Islet precursor cell (in vitro differentiated cells): ENCODE measurements around the gene MED6.
A peak's percentile ranks its signal among the peaks of the same experiment; 100 is the strongest.

Experiments
- DNase-seq: peaks from one replicate; pipeline ENCODE4 v3.0.0-alpha.2; 2018

Gene MED6

DNA sequence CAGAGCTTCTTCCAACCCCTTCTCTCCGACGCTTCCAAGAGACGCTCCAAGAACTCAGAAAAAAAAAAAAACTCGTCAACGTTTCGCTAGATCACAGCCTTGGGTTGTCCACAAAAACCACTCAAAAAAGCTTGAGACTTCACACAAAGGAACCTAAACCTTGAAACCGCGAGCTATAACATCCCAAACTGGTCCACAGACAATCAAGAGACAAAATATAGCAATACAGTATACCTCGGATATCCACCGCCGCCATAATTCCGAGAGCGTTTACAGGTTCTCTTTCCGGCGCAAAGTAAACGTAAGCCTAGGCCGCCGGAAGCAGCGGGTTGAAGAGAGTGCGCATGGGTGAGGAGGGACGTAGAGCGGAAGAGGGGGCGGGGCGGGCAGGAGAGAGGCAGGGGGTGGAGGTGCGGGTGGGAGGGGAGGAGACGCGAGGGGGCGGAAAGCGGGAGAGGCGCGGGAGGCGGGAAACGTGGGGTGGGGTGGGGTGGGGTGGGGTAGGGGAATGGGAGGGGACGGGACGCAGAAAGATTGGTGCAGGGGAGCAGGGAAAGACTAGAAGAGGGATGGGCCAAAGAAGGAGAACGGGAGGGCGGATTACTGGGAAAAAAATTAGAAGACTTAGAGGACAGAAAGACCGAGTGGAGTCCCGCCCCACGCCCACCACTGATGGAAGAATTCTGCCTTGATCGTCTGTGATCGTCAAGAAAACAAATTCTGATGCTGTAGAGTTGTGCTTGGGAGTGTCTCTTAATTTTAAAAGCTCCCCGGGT, at the start of gene MED6:
Gene MED6, minus strand, starts transcription at position 274 of the 776 bp plus-strand sequence. Its CDS starts 18 bp downstream, at position 256.
- peak; percentile 97 for DNase-seq

DNA sequence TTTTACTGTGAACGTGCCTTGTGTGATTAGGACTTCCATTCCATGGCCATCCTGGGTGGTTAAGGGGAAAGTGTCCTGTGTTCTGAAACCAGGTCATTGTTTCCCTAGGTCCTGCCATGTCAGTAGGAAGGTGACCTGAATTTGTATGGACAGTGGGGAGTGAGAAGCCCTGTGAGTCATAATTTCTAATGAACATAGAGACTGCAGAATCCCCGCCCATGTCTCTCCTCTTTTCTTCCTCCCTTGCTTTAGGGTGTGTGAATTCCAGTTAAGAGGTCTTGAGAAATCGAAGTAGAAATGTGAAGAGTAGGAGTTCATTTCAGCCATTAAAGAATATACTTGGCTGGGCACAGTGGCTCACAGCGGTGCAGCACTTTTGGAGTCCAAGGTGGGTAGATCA, 49.3 kb upstream of the MED6 start:
- no peak for DNase-seq

DNA sequence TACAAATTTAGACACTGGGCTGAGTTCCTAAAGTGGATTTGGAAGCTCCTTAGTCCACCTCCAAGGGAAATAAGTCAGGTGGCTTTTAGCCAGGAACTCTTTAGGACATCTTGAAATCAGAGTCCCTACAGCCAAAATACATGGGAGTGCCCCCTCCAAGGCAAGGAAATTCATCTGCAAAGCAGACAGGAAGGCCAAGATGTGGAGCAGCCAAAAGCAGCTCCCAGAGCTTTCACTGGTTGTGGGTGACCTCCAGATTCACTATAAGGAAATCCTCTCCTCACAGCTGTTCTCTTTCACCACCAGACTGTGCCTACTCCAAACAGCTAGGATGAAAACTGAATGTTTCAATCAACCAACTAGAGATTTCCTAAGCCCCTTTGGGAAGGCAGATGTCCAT, 47.9 kb upstream of the MED6 start:
- DNase-seq = no peak

- no peak for DNase-seq
These were observed 46.2 kb upstream of the MED6 start for GRCh38 chr14:70646705-70647104.

DNA sequence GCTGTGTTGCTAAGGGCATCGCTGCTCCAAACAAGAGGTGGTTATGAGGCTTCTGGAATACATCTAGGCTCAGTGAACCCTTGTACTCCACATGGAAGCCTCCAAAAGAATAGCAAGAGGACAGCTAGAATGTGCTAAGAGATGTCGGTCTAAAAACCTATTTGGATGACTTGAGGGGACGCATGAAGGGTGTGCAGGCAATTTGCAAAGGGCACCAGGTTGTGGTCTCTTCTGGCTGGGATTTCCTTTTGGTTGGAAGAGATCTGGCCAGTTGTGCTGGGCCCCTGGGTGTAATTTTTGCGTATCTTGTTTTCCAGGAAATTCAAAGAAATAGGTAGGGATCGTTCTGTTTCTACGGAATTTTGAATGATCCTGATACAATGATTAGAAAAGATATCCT, 45.4 kb upstream of the MED6 start:
- DNase-seq = peak; percentile 8

GRCh38 chr14:70643967-70644366, 43.5 kb upstream of the MED6 start:
- peak; percentile 41 for DNase-seq

- peak; percentile 57 for DNase-seq
These were observed 42.1 kb upstream of the MED6 start for GRCh38 chr14:70642303-70643235.

GRCh38 chr14:70641548-70642302, 41.3 kb upstream of the MED6 start, which contains the start of gene TTC9:
TSS of gene TTC9 (plus strand) at chr14:70641916. CDS start at chr14:70642130, 214 bp downstream.
- no peak for DNase-seq

DNA sequence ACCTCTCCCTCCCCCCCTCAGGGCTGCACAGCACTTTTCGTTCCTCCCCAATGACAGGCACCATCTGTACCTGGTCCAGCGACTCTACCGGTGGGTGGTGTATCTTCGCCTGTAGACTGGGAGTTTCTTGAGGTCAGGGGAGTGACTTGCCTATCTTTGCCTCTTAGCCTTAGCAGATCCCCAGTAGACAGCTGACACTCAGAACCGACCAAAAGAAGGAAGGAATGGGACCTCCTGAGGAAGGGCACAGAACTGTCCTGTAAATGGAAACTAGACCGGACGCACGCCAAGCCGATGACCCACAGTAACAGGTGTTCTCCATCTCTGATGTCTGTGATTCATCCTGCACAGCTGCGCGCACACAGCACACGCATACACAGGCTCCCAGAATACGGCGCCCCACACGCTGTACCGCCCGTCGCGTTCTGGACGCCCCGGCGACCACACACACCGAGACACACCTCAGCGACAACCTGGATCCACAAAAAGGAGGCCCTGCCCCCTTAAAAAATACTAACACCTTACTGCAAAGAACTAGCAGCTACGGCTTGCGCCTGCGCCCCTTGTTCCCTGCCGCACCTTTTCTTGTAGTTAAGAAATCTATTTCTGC, 40.6 kb upstream of the MED6 start:
- peak; percentile 74 for DNase-seq

DNA sequence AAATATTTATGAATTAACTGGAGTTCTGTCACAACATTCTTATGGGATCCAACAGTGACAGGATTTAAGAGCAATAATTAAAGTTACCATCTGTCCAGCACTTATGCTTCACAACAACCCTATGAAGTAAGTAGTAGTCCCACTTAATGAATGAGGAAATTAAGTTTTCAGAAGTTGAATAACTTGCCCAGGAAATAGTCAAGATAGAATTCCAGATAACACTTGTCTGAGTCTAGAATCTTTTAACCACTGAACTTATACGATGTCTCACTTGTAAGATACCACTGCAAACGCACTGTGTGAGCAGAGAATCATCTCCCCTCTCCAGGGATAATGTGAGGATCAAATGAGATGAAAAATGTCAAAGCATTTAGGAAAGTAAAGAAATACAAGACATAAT, 38.0 kb upstream of the MED6 start:
- DNase-seq = no peak

DNA sequence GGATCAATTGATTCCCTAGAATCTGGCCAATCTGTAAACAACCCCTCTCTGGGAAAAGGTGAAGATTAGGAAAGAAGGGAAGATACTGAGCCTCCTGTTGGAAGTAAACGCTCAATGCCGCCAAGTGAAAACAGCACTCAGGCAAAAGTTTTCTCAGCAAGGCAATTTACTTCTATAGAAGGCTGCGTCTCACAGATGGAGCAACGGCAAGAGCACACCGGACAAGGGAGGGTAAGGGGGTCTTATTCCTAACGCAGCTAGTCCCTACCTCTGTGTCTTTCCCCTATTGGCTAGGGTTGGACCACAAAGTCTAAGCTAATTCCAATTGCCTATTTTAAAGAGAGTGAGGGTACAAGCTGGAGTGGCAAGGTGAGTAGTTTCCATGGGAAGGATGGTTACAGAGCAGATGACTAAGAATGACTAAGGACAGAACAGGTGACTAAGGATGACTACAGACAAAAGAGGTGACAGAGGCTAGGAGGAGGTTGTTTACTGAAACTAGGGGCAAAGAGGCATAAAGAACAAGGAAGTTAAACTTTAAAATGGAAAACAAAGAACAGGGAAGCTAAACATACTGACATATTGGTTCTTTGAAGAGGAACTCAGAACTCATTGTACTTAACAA, 35.6 kb upstream of the MED6 start:
- no peak for DNase-seq

GRCh38 chr14:70631948-70632347, 31.5 kb upstream of the MED6 start:
- DNase-seq = no peak

- no peak for DNase-seq
These were observed 24.5 kb upstream of the MED6 start for GRCh38 chr14:70624972-70625371.

- peak; percentile 77 for DNase-seq
These were observed 21.8 kb upstream of the MED6 start for GRCh38 chr14:70622111-70622712.

DNA sequence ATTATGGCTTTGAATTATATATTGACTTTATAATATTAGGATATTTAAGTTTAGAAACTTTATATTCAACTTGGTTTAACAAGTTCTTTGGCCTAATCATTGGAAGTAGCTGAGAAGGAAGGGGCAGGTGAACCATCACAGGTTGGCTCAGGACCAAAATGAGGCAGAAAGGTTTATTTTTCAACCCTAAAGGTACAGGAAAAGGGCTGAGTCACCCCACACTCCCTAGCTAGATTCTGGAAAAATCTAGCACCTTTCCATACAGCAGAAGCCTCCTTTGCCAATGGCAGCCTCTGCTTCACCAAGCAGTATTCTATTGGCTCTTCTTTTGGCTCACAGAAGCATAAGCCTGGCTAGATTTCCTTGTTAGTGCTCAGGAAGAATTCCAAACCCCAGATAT, 19.3 kb upstream of the MED6 start:
- no peak for DNase-seq

DNA sequence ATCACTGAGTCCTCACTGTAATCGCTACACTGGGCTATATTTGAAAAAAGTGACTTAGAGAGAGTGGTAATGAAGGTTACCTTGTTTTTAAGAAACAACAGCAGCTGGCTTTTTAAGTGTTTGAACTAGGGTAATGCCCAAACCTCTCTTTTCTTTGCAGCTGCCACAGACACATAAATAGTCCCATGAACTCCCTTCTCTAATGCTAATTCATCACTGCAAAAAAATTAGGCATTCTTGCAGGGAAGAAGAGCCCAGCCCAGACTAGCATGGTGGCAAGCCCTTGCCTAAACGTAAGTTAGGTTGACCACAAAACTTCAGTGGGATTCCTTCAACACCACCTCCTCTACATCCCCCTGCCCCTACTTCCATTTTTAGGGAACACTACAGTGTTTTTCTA, 17.9 kb upstream of the MED6 start:
- DNase-seq = no peak

- DNase-seq = no peak
These were observed 16.2 kb upstream of the MED6 start for GRCh38 chr14:70616646-70617045.

GRCh38 chr14:70611216-70611615, 10.8 kb upstream of the MED6 start:
- DNase-seq = no peak

GRCh38 chr14:70602254-70602653, 1.8 kb upstream of the MED6 start:
- no peak for DNase-seq

DNA sequence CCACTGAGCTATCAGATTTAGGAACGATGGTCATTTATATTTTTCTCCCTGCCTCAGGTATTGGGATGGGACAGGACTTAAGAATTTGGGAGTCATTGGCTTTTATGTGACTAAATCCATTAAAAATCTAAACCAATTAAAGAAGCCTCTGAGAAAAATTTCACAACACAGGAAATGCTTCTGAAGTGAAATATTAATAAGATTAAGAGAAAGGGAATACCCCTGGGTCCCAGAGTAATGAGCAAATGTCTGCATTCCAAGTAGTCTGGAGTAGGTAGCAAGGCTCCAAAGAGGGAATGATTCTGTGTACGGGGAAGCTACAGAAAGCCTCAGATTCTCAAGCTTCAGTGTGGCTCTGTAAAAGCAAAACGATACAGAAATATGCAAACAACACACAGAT, 707 bp upstream of the MED6 start:
- no peak for DNase-seq

- no peak for DNase-seq
These were observed 1.1 kb downstream of the MED6 start for GRCh38 chr14:70599345-70599744.

- DNase-seq = no peak
These were observed 2.7 kb downstream of the MED6 start for GRCh38 chr14:70597731-70598130.
